Mesenchymal stem cell (in vitro differentiated cells and primary cell): ENCODE measurements around the gene TEX12.

Experiments
- DNase-seq: peaks from one replicate; pipeline ENCODE4 v3.0.0-alpha.2; 2013
- H2AFZ ChIP-seq: one replicate; pipeline ENCODE4 v1.6.1; 2013; ENCODE audit warnings: low read depth, mild to moderate bottlenecking, control low read depth, inconsistent platforms, low read length, moderate library complexity
- H2AK5ac ChIP-seq: 2 replicates; pipeline ENCODE4 v1.6.1; 2013; ENCODE audit warnings: low read length, moderate library complexity, mild to moderate bottlenecking, inconsistent platforms; ENCODE audit not compliant: severe bottlenecking
- H2BK120ac ChIP-seq: one replicate; pipeline ENCODE4 v1.6.1; 2013; ENCODE audit warnings: low read depth, mild to moderate bottlenecking, inconsistent platforms, low read length, moderate library complexity
- H2BK12ac ChIP-seq, 2 experiments: one replicate each; pipeline ENCODE4 v1.6.1; 2013; ENCODE audit warnings: inconsistent platforms in 2 of 2, low read length in 2 of 2, mild to moderate bottlenecking in 2 of 2, moderate library complexity in 2 of 2, control low read depth in 1 of 2
- H2BK15ac ChIP-seq: one replicate; pipeline ENCODE4 v1.6.1; 2013; ENCODE audit warnings: mild to moderate bottlenecking, low read depth, inconsistent platforms; ENCODE audit not compliant: poor library complexity, severe bottlenecking
- H2BK5ac ChIP-seq: 2 replicates; pipeline ENCODE4 v1.6.1; 2013; ENCODE audit warnings: low read depth, mild to moderate bottlenecking, low read length, control low read depth, inconsistent platforms; ENCODE audit not compliant: poor library complexity, severe bottlenecking
- H3K14ac ChIP-seq, 2 experiments: one replicate each; pipeline ENCODE4 v1.6.1; 2013; ENCODE audit warnings: inconsistent platforms in 2 of 2, low read length in 2 of 2, control low read depth in 1 of 2, mild to moderate bottlenecking in 1 of 2, moderate library complexity in 1 of 2
- H3K18ac ChIP-seq, 2 experiments: one replicate each; pipeline ENCODE4 v1.6.1; 2013; ENCODE audit warnings: inconsistent platforms in 2 of 2, low read length in 2 of 2, control low read depth in 1 of 2, low read depth in 1 of 2, mild to moderate bottlenecking in 1 of 2
- H3K23ac ChIP-seq, 2 experiments: one replicate each; pipeline ENCODE4 v1.6.1; 2013; ENCODE audit warnings: inconsistent platforms in 2 of 2, low read length in 2 of 2, mild to moderate bottlenecking in 2 of 2, moderate library complexity in 2 of 2, control low read depth in 1 of 2
- H3K27ac ChIP-seq: 2 replicates; pipeline ENCODE4 v1.5.1; 2013; ENCODE audit warnings: mild to moderate bottlenecking, moderate library complexity, low read length, control low read depth, inconsistent platforms; ENCODE audit not compliant: poor library complexity, severe bottlenecking
- H3K27me3 ChIP-seq, 2 experiments: 2 replicates each; pipeline versions ENCODE4 v1.6.1 to v1.7.0; 2013; ENCODE audit warnings: low read length in 2 of 2, mild to moderate bottlenecking in 2 of 2, moderate library complexity in 2 of 2, control low read depth in 1 of 2, inconsistent platforms in 1 of 2; ENCODE audit not compliant: control insufficient read depth in 1 of 2, insufficient read depth in 1 of 2
- H3K36me3 ChIP-seq, 2 experiments: 2 replicates each; pipeline versions ENCODE4 v1.6.1 to v1.7.0; 2013; ENCODE audit warnings: low read length in 2 of 2, control low read depth in 1 of 2, inconsistent platforms in 1 of 2, low read depth in 1 of 2, mild to moderate bottlenecking in 1 of 2; ENCODE audit not compliant: insufficient read depth in 2 of 2, control insufficient read depth in 1 of 2
- H3K4ac ChIP-seq, 2 experiments: one replicate each; pipeline ENCODE4 v1.6.1; 2013; ENCODE audit warnings: inconsistent platforms in 2 of 2, low read length in 2 of 2, mild to moderate bottlenecking in 2 of 2, moderate library complexity in 2 of 2, control low read depth in 1 of 2, low read depth in 1 of 2
- H3K4me1 ChIP-seq: 2 replicates; pipeline ENCODE4 v1.6.1; 2013; ENCODE audit warnings: low read depth, low read length, control low read depth; ENCODE audit not compliant: control insufficient read depth, insufficient read depth
- H3K4me2 ChIP-seq: 2 replicates; pipeline ENCODE4 v1.6.1; 2013; ENCODE audit warnings: low read length, mild to moderate bottlenecking, inconsistent platforms; ENCODE audit not compliant: poor library complexity, severe bottlenecking
- H3K4me3 ChIP-seq, 2 experiments: 2 replicates each; pipeline versions ENCODE4 v1.5.1 to v1.7.0; 2013; ENCODE audit warnings: low read length in 2 of 2, mild to moderate bottlenecking in 2 of 2, control low read depth in 1 of 2, low read depth in 1 of 2; ENCODE audit not compliant: insufficient read depth in 1 of 2
- H3K79me1 ChIP-seq: replicated peaks from 2 replicates; pipeline ENCODE4 v1.6.1; 2013; ENCODE audit warnings: mild to moderate bottlenecking, control low read depth, low read length, inconsistent platforms; ENCODE audit not compliant: poor library complexity, severe bottlenecking
- H3K9ac ChIP-seq: 2 replicates; pipeline ENCODE4 v1.7.0; 2013; ENCODE audit warnings: mild to moderate bottlenecking, low read length, moderate library complexity
- H3K9me3 ChIP-seq: 2 replicates; pipeline ENCODE4 v1.7.0; 2013; ENCODE audit warnings: mild to moderate bottlenecking, low read length; ENCODE audit not compliant: control insufficient read depth
- H4K8ac ChIP-seq: one replicate; pipeline ENCODE4 v1.6.1; 2013; ENCODE audit warnings: inconsistent platforms, mild to moderate bottlenecking, low read length, moderate library complexity
- H4K91ac ChIP-seq: one replicate; pipeline ENCODE4 v1.6.1; 2013; ENCODE audit warnings: mild to moderate bottlenecking, low read length, inconsistent platforms
- WGBS: methylation state at CpG from one replicate; pipeline ENCODE4 v1.1.7; 2013; ENCODE audit warnings: mixed read lengths; 5-methylcytosine and 5-hydroxymethylcytosine counted together

The TEX12 gene

GRCh38 chr11:112178428-112178827, 11.3 kb downstream of the TEX12 start:
- H2AFZ ChIP-seq = no peak overlapping the region
- H2BK15ac ChIP-seq = no peak overlapping the region
- DNase-seq = no peak
- H3K4me1 ChIP-seq = peaks cover 3% of the 10 kb centered on the region
- no peak overlapping the region for H2BK12ac ChIP-seq
- no peaks in the 10 kb centered on the region for H3K9me3 ChIP-seq
- H3K27ac ChIP-seq = no peak overlapping the region
- no peak overlapping the region for H2BK5ac ChIP-seq
- H3K14ac ChIP-seq = no peak overlapping the region
- no peak overlapping the region for H3K4me2 ChIP-seq
- H3K9ac ChIP-seq = no peak overlapping the region
- WGBS = 96% methylated on average over 1 of the region's 1 CpG
- no peak overlapping the region for H2BK120ac ChIP-seq
- no peak overlapping the region for H3K4ac ChIP-seq
- H3K4me3 ChIP-seq = no peak overlapping the region
- H4K8ac ChIP-seq = no peak overlapping the region
- H4K91ac ChIP-seq = no peak overlapping the region
- H3K79me1 ChIP-seq = no peaks in the 10 kb centered on the region
- H3K36me3 ChIP-seq = no peaks in the 10 kb centered on the region
- H3K18ac ChIP-seq = no peak overlapping the region
- no peak overlapping the region for H3K23ac ChIP-seq
- H2AK5ac ChIP-seq = no peak overlapping the region
- peaks cover 0 to 3% of the 10 kb centered on the region in 2 experiments for H3K27me3 ChIP-seq

GRCh38 chr11:112178936-112179335, 11.8 kb downstream of the TEX12 start:
- no peak overlapping the region for H3K18ac ChIP-seq
- no peaks in the 10 kb centered on the region for H3K36me3 ChIP-seq
- H3K79me1 ChIP-seq = no peaks in the 10 kb centered on the region
- no peak overlapping the region for H4K91ac ChIP-seq
- no peak overlapping the region for H3K27ac ChIP-seq
- H3K27me3 ChIP-seq = peaks cover 0 to 3% of the 10 kb centered on the region in 2 experiments
- no peaks in the 10 kb centered on the region for H3K9me3 ChIP-seq
- no peak overlapping the region for H3K4ac ChIP-seq
- H2BK120ac ChIP-seq = no peak overlapping the region
- H3K4me3 ChIP-seq = no peak overlapping the region
- DNase-seq = no peak
- H4K8ac ChIP-seq = no peak overlapping the region
- 96% methylated on average over 3 of the region's 3 CpGs for WGBS
- H3K23ac ChIP-seq = no peak overlapping the region
- no peak overlapping the region for H3K9ac ChIP-seq
- no peak overlapping the region for H2BK12ac ChIP-seq
- H2AFZ ChIP-seq = no peak overlapping the region
- H3K14ac ChIP-seq = no peak overlapping the region
- H3K4me2 ChIP-seq = no peak overlapping the region
- H2BK15ac ChIP-seq = no peak overlapping the region
- H2BK5ac ChIP-seq = no peak overlapping the region
- H3K4me1 ChIP-seq = peaks cover 3% of the 10 kb centered on the region
- H2AK5ac ChIP-seq = no peak overlapping the region

DNA sequence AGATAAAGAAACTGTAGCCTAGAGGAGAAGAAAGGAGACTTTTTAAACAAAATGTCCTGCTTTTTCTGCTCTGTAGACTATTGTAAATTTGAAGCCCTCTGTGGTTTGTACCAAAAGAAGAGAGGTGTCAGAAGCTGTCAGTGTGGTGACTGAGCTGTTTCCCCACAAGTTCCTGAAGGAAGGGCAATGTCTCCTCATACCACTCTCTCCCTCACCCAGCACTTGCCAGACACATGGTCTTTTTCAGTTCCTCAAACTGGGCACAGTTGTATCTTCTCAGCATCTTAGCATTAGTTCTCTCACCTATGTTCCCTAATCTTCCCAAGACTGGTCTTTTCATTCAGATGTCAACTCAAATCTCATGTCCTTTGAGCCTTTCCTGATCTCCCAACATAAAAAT, 12.4 kb downstream of the TEX12 start:
- H4K8ac ChIP-seq = no peak overlapping the region
- H2BK120ac ChIP-seq = no peak overlapping the region
- peaks cover 3% of the 10 kb centered on the region for H3K4me1 ChIP-seq
- H3K79me1 ChIP-seq = no peaks in the 10 kb centered on the region
- H3K18ac ChIP-seq = no peak overlapping the region
- no peaks in the 10 kb centered on the region for H3K9me3 ChIP-seq
- H3K36me3 ChIP-seq = no peaks in the 10 kb centered on the region
- no peak overlapping the region for H3K4me3 ChIP-seq
- no peak overlapping the region for H2BK15ac ChIP-seq
- H3K27ac ChIP-seq = no peak overlapping the region
- no peak for DNase-seq
- no peak overlapping the region for H2BK12ac ChIP-seq
- peaks cover 0 to 3% of the 10 kb centered on the region in 2 experiments for H3K27me3 ChIP-seq
- no peak overlapping the region for H3K4ac ChIP-seq
- H3K4me2 ChIP-seq = no peak overlapping the region
- H3K23ac ChIP-seq = no peak overlapping the region
- H3K14ac ChIP-seq = no peak overlapping the region
- H4K91ac ChIP-seq = no peak overlapping the region
- H2AK5ac ChIP-seq = no peak overlapping the region
- H2AFZ ChIP-seq = no peak overlapping the region
- no peak overlapping the region for H2BK5ac ChIP-seq
- H3K9ac ChIP-seq = no peak overlapping the region

- Histone ChIP-seq H3K4me3 (no peak overlapping the region), H2BK15ac (no peak overlapping the region), H3K4me2 (no peak overlapping the region), H3K4me1 (no peaks in the 10 kb centered on the region), H4K8ac (no peak overlapping the region), H2AK5ac (no peak overlapping the region), H3K27me3 (peaks cover 0 to 9% of the 10 kb centered on the region in 2 experiments), H3K36me3 (no peaks in the 10 kb centered on the region), H2BK12ac (no peak overlapping the region), H3K4ac (no peak overlapping the region), H3K9ac (no peak overlapping the region), H3K23ac (no peak overlapping the region), H3K14ac (no peak overlapping the region), H2BK120ac (no peak overlapping the region), H3K27ac (no peak overlapping the region), H2AFZ (no peak overlapping the region), H3K18ac (no peak overlapping the region), H3K79me1 (no peaks in the 10 kb centered on the region), H4K91ac (no peak overlapping the region), H2BK5ac (no peak overlapping the region), H3K9me3 (no peaks in the 10 kb centered on the region)
- WGBS = 92% methylated on average over 1 of the region's 1 CpG
- DNase-seq = no peak
Measured at GRCh38 chr11:112182867-112183266, 15.7 kb downstream of the TEX12 start.
